HFFc6 (cell line): ENCODE results near the gene NEUROD1. TPM values are rescaled to one million over a fixed set of nuclear protein-coding genes. Genes with fewer than 3 reads are reported as not detected.

Source experiments
- DNase-seq: peaks from one replicate; pipeline ENCODE4 v3.0.0-alpha.2; 2018
- H3K27ac Mint-ChIP-seq: 2 replicates; pipeline ENCODE4 v1.8.0; 2020; ENCODE audit warnings: mild to moderate bottlenecking, mixed read lengths
- H3K27me3 Mint-ChIP-seq: 2 replicates; pipeline ENCODE4 v1.8.0; 2021; ENCODE audit warnings: mild to moderate bottlenecking, moderate library complexity, mixed read lengths; ENCODE audit not compliant: insufficient read depth
- H3K36me3 Mint-ChIP-seq: 2 replicates; pipeline ENCODE4 v1.8.0; 2021; ENCODE audit warnings: low read depth, mixed read lengths
- H3K4me1 Mint-ChIP-seq: 2 replicates; pipeline ENCODE4 v1.8.0; 2020; ENCODE audit warnings: low read depth, mixed read lengths
- H3K4me3 Mint-ChIP-seq: 2 replicates; pipeline ENCODE4 v1.8.0; 2020; ENCODE audit warnings: mild to moderate bottlenecking, moderate library complexity, mixed read lengths
- H3K9me3 Mint-ChIP-seq: 2 replicates; pipeline ENCODE4 v1.8.0; 2020; ENCODE audit warnings: mild to moderate bottlenecking, mixed read lengths
- CTCF ChIP-seq: fragments of 200-600 bp; sonication (generic); IDR thresholded peaks from 2 replicates; pipeline ENCODE4 v1.5.0; 2021; ENCODE audit warnings: antibody characterized with exemption, mild to moderate bottlenecking
- total RNA-seq, 6 experiments: library from RNA; stranded (reverse); fragmentation: NEBNext Ultra II Directional; extraction: Animal tissue kit (Norgen Biotek cat#: 25700); gene quantifications; 2 replicates in 1 of 6; 3 replicates in 5 of 6; pipeline ENCODE4 v1.2.3, GENCODE V29; 2021

NEUROD1 gene
- total RNA-seq, 6 experiments from 2014 or later = not detected

GRCh38 chr2:181627545-181627944 lies 52.8 kb downstream of the NEUROD1 start:
- Mint-ChIP-seq H3K4me3 (no peak overlapping the region), H3K27me3 (peaks cover 15% of the 10 kb centered on the region), H3K4me1 (no peaks in the 10 kb centered on the region), H3K36me3 (no peaks in the 10 kb centered on the region), H3K27ac (no peak overlapping the region), H3K9me3 (no peaks in the 10 kb centered on the region)
- DNase-seq = no peak
- no peak for TF ChIP-seq CTCF

GRCh38 chr2:181626671-181627070 lies 53.6 kb downstream of the NEUROD1 start:
- H3K27ac Mint-ChIP-seq = no peak overlapping the region
- DNase-seq = no peak
- H3K4me3 Mint-ChIP-seq = no peak overlapping the region
- H3K9me3 Mint-ChIP-seq = no peaks in the 10 kb centered on the region
- H3K4me1 Mint-ChIP-seq = no peaks in the 10 kb centered on the region
- peaks cover 15% of the 10 kb centered on the region for H3K27me3 Mint-ChIP-seq
- H3K36me3 Mint-ChIP-seq = no peaks in the 10 kb centered on the region
- no peak for TF ChIP-seq CTCF

Other genes starting within 250 kb of the NEUROD1 start
- 10 to 100 TPM; 21.0 to 33.5 (median 30.4) TPM for gene ITGA4, start 223.1 kb downstream of the NEUROD1 start, total RNA-seq
- under 1 TPM in 2 of 6 experiments, not detected in 4; 0.07 to 0.09 TPM for gene CERKL, start 23.4 kb downstream of the NEUROD1 start, total RNA-seq
- 100 to 1,000 TPM; 205 to 257 (median 235) TPM for gene ITPRID2, start 211.2 kb upstream of the NEUROD1 start, total RNA-seq